Embryonic facial prominence (tissue), 1 donor: ENCODE measurements around the gene CAPN15.
A peak's percentile ranks its signal among the peaks of the same experiment; 100 is the strongest.

Experiments used
- DNase-seq: peaks from one replicate; pipeline ENCODE4 v3.0.0-alpha.2; 2016; ENCODE audit errors: extremely low spot score

The CAPN15 gene

DNA sequence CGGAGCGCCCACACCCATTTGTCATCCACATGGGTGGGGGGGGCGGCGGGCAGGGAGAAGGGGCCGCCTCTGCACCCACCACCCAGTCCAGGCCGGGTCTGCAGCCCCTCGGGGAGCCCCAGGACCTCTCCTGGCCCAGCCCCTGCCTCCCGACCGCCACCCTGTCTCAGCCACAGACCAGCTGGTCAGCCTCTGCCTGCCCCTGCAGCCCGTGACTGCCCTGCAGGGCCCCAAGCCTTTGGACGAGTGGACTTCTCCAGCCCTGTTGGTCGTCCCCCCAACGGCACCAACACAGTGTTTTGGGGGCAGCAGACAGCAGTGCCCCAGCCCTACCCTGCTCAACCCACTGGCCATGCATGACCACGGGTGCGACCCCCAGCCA is 33.9 kb downstream of the CAPN15 start:
- DNase-seq = no peak

DNA sequence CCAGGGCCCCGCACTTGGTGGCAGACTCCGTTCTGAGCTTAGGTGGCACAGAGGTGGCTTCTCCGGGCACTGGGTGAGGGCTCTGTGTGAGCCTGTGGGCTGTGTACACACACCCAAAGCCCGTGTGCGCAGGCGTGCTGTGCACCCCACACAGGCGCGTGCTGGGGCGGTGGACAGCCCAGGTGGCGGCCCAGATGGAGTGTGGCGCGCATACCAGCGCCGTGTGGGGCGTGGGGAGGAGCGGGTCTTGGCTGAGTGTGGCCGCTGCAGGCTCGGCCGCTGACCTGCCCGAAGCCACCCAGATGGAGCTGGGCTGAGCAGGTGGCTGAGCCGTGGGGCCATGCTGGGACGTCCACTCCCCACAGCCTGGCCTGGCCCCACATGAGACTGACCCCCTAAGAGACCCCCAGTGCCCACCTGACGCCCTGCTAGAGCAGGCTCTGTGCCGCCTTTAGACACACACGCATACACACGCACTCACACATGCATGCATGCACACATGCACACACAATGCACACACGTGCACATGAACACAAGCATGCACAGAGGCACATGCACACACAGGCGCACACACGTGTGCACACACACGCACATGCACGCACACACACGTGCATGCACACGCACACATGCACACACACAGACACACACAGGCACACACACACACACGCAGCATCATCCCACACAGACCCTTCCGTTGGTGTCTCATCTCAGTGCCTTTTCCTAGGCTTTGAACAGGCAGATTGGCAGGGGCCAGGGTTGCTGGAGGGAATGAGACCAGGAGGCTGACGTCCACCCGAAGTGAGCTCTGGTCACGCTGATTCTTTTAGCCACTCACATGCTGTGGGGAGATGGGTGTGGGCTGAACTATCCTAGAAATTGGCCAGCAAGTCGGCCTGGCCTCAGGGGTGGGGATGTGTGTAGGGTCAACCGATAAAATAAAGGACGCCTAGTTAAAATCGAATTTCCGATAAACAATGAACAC is 34.7 kb downstream of the CAPN15 start:
- DNase-seq = no peak

DNA sequence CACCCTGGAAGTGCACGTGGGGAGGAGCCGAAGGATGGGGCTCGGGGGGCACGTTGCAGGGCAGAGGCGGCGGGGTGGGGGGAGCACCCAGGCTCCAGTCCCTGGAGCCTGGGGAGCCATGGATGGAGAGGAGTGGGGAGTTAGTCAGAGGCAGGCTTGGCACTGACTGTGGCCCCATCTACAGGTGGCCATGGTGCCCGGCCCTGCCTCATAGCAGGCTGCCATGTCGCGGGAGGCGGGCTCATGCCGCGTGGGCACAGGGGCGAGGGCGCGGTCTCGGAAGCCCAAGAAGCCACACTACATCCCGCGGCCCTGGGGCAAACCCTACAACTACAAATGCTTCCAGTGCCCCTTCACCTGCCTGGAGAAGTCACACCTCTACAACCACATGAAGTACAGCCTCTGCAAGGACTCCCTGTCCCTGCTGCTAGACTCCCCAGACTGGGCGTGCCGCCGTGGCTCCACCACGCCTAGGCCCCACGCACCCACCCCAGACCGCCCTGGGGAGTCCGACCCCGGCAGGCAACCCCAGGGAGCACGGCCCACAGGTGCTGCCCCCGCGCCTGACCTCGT is 35.6 kb downstream of the CAPN15 start:
- no peak for DNase-seq

DNA sequence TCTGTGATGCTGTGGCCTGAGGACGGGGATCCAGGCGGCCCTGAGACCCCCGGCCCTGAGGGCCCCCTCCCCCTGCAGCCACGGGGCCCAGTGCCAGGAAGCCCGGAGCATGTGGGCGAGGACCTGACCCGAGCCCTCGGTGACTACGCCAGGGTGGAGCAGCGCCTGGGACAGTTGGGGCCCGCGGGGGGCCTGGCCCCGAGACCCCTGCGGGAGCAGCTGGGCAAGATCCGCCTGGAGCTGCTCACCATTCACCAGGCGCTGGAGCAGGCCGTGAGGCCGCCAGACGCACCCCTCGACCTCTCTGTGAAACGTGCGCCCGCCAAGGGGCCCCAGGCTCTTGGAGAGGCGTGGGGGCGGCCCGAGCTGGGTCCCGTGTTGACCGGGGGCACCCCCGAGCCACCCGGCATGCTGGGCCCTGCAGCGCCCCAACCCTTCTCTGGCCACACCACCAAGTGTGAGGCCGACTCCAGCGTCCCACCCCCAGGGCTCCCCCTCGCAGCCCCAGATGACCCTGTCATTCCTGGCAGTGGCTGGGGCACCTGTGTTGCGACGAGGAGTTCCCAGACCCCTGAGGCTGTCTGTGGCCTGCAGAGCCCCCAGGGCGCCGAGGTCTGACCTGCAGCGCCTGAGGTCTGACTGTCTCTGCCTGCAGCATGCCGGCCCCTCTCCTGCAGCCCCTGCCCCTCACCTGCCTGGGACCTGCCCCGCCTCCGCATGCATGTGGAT is 37.3 kb downstream of the CAPN15 start:
- no peak for DNase-seq

DNA sequence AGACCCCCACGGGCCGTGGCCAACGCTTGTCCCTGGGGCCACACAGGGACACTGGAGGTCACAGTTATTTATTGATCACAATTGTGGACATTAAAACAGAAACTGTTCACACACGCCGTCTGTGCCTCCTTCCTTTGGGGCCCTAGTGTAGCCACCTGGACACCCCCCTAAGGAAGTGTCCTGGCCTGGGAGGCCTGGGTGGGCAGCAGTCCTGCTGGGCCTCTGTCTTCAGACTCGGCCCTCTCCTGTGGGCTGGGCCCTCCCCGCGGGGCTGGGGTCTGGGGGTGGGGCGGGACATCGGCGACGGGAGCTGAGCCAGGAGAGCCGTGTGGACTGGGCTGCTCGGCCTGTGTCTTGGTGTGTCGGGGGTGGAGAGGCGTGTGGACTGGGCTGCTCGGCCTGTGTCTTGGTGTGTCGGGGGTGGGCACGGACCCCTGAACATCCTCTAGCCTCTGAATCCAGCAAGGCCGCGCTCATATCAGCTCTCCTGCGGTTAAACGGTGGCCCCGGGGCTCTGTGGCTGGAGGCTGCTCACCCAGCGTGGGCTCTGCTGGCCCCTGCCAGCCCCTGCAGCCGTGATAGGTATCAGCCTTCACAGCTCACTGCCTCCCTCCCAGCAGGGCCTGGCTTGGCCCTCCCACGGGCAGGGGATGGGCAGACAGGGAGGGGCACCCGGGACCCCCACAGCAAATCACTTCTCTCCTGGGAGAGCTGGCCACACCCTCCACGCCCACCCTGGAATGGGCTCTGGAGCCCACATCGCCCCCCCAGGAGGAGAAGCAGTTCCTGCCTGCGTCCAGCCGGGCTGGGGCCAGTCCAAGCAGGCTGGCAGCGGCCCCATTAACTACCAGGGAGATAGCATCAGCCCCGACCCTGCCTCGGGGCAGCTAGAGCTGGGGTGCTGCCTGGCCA is 38.2 kb downstream of the CAPN15 start:
- no peak for DNase-seq

DNA sequence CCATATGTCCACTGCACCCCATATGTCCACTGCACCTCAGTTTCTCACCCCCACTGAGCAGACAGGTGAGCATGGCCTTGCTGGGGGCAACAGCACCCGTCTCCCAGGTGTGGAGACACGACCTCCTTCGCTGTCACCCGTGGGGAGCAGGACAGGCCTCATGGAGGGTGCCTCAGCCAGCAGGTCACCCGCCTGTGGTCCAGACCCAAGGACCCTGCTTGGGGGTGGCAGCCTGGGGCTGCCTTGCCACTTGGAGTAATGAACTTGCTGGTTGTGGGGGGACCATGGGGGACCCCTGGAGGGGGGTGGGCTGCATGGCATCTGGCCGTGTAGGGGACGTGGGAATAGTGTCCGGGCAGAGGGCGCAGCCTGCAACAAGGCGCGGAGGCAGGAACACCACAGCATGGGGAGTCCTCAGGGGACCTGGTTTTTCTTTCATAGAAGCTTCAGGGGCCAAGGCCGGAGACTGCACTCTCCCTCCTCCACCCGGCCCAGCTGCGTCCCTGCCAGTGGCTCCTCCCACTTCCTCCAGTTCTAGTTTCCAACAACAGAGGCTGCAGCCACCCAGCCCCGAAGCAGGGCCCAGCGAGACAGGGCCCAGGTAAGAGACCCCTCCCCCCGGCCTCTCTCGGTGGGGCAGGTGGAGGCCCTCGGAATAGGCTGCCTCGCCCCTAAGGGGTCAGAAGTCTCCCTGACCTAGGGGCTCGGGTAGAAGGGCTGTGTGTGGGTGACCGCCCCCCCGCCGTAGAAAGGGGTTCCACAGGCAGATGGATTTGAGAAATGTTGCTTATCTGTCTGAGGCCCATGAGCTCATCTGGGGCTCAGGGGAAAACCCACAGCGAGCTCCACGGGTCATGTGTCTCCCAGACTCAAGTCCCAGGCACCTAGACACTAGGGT is 39.2 kb downstream of the CAPN15 start, which contains the start of gene NHLRC4:
Gene NHLRC4, plus strand, starts transcription at position 531 of the 898 bp plus-strand sequence. CDS start 1,043 bp downstream, outside the sequence.
- DNase-seq = no peak

DNA sequence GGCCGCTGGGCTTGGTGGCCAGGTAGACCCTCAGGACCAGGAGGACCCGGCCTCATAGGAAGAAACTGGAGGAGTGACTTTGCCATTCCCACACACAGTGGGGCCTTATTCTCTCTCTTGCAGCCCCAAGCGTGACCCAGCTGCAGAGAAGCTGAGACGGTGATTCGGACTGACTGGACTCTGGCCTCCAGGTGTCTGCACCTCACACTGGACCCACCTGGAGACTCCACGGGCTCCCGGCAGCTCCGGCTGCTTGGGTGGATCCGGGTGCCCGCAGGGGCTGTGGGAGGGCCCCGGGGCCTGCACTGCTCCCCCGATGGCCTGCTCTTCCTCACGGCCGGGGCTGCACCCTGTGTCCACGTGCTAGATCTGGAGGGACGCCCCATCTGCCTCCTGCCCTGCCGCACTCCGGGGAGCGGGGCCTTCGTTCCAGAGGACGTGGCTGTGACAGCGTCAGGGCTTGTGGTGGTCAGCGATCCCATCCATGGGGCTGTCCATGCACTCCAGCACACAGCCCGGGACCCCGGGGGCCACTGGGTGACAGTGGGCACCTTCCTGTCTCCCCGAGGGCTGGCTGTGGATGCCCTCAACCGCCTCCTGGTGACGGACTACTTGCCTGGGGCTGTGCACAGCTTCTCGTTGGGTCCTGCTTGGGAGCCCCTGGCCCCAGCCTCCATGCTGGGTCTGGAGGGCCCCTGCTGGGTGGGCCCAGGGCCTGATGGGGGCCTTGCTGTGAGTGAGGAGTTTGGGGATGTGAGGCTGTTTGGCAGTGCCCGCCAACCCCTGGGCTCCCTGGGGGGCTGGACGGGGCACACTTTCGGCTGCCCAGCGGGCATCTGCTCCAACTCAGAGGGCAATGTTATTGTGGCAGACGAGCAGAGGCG is 40.1 kb downstream of the CAPN15 start:
- no peak for DNase-seq

DNA sequence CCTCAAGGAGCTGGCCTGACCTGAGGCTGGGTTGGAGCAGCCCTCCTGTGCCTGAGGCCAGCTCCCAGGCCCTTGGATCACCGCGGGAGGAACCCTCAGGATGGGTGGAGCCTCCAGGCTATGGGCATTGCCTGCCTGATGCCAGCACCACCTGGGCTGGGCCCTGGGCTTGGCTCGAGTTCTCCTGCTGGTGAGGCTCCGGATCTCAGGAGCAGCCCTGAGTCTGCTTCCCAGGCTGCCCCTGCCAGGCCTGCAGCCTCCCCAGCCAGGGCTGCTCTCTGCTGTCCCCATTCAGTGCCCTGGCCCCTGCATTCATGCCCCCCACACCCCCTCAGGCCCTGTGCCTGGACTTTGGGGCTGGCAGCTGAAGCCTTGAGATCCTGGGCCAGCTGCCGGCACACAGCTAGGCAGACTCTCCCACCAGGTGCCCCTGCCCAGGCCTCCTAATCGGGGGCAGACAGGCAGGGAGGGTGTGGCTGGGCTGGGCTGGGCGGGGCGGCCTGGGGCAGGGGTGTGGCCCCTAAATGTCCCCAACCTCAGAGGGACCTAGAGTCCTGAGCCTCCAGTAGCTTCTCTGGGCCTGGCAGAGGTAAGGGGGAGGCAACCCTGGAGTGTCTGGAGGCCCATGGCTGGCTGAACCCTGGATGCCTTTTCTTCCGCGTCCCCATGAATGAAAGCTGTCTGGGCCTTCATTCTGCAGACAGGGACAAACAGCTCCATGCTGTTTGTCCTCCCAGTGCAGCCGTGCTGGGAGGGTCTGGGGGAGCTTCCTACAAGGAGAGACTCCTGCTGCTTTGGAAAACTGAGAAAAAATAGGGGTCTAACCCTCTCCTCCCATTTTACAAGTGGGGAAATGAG is 41.1 kb downstream of the CAPN15 start:
- DNase-seq = no peak

DNA sequence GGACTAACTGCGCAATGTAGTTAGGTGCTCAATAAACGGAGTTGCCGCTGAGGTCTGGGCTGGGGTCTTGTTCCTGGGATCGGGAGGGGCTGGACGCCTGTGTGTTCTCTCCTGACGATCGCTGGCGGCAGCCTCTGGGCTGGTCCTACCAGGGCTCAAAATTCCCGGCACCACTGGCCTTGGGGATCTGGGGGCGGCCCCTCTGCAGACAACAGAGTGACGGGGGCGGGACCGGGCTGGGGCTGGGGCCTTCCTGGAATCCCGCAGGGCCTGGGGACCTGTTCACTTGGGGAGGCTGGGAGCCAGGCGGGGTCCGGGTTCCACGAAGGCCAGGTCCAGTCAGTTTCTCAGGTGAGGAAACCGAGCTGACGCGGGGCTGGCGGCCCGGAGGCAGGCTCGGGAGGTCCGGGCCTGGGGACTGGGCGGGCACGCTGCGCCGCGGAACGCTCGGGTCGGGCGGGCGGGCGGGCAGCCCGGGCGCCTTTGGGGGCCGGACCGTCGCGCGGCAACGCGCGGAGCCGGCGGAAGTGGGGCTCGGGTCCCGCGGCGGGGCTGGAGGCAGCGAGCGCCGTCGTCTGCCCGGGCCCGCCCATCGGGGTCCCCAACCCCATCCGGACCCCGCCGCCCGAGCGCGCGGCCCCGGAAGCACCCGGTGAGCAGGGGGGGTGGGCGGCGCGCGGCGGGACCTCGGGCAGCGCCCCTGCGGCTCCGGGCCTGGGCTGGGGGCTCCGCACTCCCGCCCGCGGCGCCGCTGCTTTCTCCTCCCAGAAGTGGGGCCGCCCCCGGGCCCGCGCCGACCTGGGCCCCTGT is 42.1 kb downstream of the CAPN15 start, which contains the start of gene PIGQ:
Gene PIGQ, plus strand, starts transcription at position 524 of the 810 bp plus-strand sequence. CDS start 4,107 bp downstream, outside the sequence.
- DNase-seq = peak; percentile 36

DNA sequence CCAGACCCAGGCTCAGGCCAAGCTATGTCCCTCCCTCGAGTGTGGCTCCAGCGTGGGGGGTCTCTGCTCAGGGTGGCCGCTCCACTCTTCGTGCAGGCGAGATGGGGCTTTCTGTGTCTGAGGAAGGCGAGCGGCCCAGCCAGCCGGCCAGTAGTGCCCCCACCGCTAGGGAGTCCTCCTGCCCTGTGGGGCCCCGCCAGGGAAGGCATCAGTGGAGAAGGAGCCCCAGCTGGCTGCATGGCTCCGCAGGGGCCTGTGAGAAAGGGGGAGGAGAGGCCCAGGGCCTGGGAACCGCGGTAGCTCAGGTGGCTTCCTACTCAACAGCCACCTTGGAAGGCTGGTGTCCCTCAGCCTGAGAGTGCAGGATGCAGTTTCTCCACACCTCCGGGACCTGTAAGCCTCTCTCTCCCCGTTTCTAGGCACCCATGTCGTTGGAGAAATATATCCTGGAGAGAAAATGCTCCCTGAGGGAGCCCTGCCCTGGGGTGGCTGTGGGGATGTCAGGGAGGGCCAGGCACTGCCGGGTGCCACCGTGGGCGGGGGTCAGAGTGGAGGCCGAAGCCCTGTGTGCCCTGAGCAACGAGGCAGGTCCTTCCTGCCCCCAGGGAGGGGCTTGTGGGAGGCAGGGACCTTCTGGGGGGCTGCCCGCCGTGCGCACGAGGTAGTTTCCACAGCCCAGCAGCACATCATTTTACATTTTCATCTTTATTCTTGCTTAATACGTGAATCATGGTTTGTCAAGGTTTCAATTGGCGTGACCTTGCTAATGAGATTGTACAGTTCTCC is 45.5 kb downstream of the CAPN15 start:
- DNase-seq = no peak

DNA sequence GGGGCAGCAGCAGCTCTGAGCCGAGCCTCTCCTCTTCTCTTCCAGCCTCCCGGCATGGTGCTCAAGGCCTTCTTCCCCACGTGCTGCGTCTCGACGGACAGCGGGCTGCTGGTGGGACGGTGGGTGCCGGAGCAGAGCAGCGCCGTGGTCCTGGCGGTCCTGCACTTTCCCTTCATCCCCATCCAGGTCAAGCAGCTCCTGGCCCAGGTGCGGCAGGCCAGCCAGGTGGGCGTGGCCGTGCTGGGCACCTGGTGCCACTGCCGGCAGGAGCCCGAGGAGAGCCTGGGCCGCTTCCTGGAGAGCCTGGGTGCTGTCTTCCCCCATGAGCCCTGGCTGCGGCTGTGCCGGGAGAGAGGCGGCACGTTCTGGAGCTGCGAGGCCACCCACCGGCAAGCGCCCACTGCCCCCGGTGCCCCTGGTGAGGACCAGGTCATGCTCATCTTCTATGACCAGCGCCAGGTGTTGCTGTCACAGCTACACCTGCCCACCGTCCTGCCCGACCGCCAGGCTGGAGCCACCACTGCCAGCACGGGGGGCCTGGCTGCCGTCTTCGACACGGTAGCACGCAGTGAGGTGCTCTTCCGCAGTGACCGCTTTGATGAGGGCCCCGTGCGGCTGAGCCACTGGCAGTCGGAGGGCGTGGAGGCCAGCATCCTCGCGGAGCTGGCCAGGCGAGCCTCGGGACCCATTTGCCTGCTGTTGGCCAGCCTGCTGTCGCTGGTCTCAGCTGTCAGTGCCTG is 46.7 kb downstream of the CAPN15 start:
- no peak for DNase-seq

DNA sequence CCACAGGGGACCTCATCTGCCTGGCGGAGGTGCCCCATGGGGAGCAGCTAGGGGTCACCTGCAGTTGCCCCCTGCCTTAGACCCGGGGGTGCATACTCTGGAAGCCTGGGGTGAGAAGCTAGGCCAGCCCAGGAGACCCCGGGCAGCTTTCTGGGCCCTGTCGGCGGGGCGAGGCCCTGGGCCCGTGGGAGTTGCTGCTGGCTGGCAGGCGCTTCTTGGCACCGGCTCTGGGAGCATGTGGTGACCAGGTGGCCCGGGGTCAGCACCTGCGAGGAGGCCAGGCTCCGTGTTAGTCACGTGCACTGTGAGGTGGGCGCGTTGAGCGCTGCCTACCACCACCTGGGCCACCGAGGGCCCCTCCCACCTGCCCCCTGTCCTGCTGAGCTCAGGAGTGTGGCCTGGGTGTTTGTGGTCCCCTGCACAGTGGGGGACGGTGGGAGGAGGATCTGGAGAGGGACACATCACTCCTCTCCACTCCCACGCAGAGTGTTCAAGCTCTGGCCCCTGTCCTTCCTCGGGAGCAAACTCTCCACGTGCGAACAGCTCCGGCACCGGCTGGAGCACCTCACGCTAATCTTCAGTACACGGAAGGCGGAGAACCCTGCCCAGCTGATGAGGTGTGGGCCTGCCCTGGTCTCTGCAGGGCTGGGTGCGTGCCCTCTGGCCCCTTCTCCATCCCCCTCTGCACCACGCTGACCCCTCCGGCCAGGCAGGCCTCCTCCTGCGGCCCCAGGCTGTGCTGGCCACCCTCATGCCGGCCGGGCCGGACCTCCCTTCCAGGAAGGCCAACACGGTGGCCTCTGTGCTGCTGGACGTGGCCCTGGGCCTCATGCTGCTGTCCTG is 48.1 kb downstream of the CAPN15 start:
- DNase-seq = no peak

DNA sequence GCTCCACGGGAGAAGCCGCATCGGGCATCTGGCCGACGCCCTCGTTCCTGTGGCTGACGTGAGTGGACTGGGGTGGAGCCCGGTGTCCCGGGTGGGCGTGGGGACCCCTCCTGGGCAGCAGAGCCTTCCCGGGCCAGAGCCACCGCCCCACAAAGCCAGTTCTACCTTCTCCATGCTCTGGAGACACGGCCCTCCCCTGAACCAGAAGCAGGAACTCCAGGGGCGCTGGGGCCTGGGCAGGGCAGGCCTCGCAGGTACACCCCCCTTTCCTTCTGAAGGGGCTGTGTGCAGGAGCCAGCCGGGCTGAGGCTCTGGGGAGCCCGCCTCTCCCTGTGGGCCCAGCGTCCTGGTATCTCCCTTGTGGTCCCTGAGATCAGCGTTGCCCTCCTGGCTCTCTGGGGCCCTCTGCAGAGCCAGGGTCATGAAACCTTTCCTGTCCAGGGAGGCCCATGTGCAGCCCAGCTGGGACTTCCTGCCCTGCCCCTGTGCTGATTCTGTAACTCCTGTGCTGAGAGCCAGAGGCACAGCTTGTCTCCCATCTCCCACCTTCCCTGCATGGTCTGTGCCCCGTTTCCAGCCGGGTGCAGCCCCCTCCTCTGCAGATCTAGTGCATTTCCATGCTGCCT is 48.8 kb downstream of the CAPN15 start:
- DNase-seq = no peak

DNA sequence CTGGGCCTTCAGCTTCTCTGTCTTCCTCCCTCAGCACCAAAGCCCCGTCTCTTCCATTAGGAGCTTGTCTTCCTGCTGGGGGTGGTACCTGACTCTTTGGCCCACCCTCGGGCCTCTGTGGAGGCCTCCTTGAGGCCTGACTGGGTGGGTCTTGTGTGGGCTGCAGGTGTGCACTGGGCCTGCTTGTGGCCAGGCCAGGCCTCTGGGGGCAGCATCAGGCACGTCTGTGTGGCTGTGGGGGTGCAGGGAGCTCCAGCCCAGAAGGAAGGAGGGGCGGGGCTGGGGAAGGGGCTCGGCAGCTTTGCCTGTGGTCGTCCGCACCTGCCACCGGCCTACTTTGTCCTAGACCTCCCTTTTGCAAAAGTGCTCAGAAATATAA is 49.3 kb downstream of the CAPN15 start:
- no peak for DNase-seq
